HepG2 (cell line): ENCODE results near the gene B9D2. TPM values are rescaled to one million over a fixed set of nuclear protein-coding genes. Genes with fewer than 3 reads are reported as not detected.

Experiments used
- BRF2 ChIP-seq: sonication (generic); formaldehyde crosslinking; IDR thresholded peaks from 2 replicates; pipeline ENCODE4 v1.8.1; 2022; ENCODE audit warnings: mild to moderate bottlenecking, missing genetic modification reagents
- CHD2 ChIP-seq: IDR thresholded peaks from 2 replicates; pipeline ENCODE4 v1.6.1; 2011; ENCODE audit warnings: low read depth, low read length, improper control_type of control experiment
- EP300 ChIP-seq, 3 experiments: sonication (generic) in 1 of 3; formaldehyde crosslinking in 1 of 3; IDR thresholded peaks; 2 replicates each; pipeline versions ENCODE4 v1.5.1 to v1.6.1; 2011 to 2020; ENCODE audit warnings: low read depth in 2 of 3, low read length in 2 of 3, borderline replicate concordance in 1 of 3, improper control_type of control experiment in 1 of 3, mild to moderate bottlenecking in 1 of 3, missing genetic modification reagents in 1 of 3, moderate library complexity in 1 of 3
- HOXA3 ChIP-seq: sonication (generic); formaldehyde crosslinking; IDR thresholded peaks from 2 replicates; pipeline ENCODE4 v1.5.0; 2020; ENCODE audit warnings: missing genetic modification reagents
- JUND ChIP-seq: sonication (generic); formaldehyde crosslinking; IDR thresholded peaks from 2 replicates; pipeline ENCODE4 v1.8.0; 2022; ENCODE audit warnings: mild to moderate bottlenecking, missing genetic modification reagents
- KMT2B ChIP-seq: IDR thresholded peaks from 2 replicates; pipeline ENCODE4 v1.6.1; 2016; ENCODE audit warnings: missing genetic modification reagents, missing compliant biosample characterization
- LCORL ChIP-seq, 2 experiments: fragments of 450-650 bp in 1 of 2; sonication (generic) in 1 of 2; formaldehyde crosslinking in 1 of 2; IDR thresholded peaks; 2 replicates each; pipeline versions ENCODE4 v1.5.0 to v1.6.1; 2017 to 2020; ENCODE audit warnings: antibody characterized with exemption in 1 of 2, missing genetic modification reagents in 1 of 2
- MBD4 ChIP-seq: IDR thresholded peaks from 2 replicates; pipeline ENCODE4 v1.6.1; 2012; ENCODE audit warnings: low read length, inconsistent platforms, borderline replicate concordance
- MBNL3 ChIP-seq: fragments of 250-450 bp; sonication (Bioruptor Pico); conservative IDR thresholded peaks from 2 replicates; pipeline ENCODE4 v1.8.0; 2022; ENCODE audit warnings: mild to moderate bottlenecking, inconsistent platforms
- MYC ChIP-seq: sonication (generic); formaldehyde crosslinking; IDR thresholded peaks from 2 replicates; pipeline ENCODE4 v1.9.0; 2021; ENCODE audit warnings: missing genetic modification reagents, borderline replicate concordance
- PATZ1 ChIP-seq: sonication (generic); formaldehyde crosslinking; IDR thresholded peaks from 2 replicates; pipeline ENCODE4 v1.4.0; 2020; ENCODE audit warnings: missing genetic modification reagents
- RXRB ChIP-seq: IDR thresholded peaks from 2 replicates; pipeline ENCODE4 v1.6.1; 2016; ENCODE audit warnings: borderline replicate concordance, missing genetic modification reagents, missing compliant biosample characterization
- ZBTB7A ChIP-seq: sonication (generic); formaldehyde crosslinking; IDR thresholded peaks from 2 replicates; pipeline ENCODE4 v1.8.0; 2022; ENCODE audit warnings: mild to moderate bottlenecking, missing genetic modification reagents
- ZFP36 ChIP-seq: fragments of 150-350 bp; IDR thresholded peaks from 2 replicates; pipeline ENCODE4 v1.6.1; 2018; ENCODE audit warnings: borderline replicate concordance, low read length, low read depth; ENCODE audit not compliant: partially characterized antibody
- ZNF124 ChIP-seq: sonication (generic); formaldehyde crosslinking; IDR thresholded peaks from 2 replicates; pipeline ENCODE4 v1.4.0; 2020; ENCODE audit warnings: missing genetic modification reagents
- ZNF264 ChIP-seq: sonication (generic); formaldehyde crosslinking; IDR thresholded peaks from 2 replicates; pipeline ENCODE4 v1.4.0; 2020; ENCODE audit warnings: missing genetic modification reagents
- ZNF441 ChIP-seq: sonication (generic); formaldehyde crosslinking; IDR thresholded peaks from 2 replicates; pipeline ENCODE4 v1.7.0; 2021; ENCODE audit warnings: missing genetic modification reagents, borderline replicate concordance
- ZNF468 ChIP-seq: sonication (generic); formaldehyde crosslinking; IDR thresholded peaks from 2 replicates; pipeline ENCODE4 v1.8.0; 2022; ENCODE audit warnings: mild to moderate bottlenecking, moderate library complexity, missing genetic modification reagents
- ZNF510 ChIP-seq: sonication (generic); formaldehyde crosslinking; IDR thresholded peaks from 2 replicates; pipeline ENCODE4 v1.4.0; 2020; ENCODE audit warnings: low read depth, mild to moderate bottlenecking, missing genetic modification reagents
- ZNF552 ChIP-seq: sonication (generic); formaldehyde crosslinking; IDR thresholded peaks from 2 replicates; pipeline ENCODE4 v1.9.0; 2022; ENCODE audit warnings: missing genetic modification reagents, mild to moderate bottlenecking, borderline replicate concordance
- ZNF580 ChIP-seq: IDR thresholded peaks from 2 replicates; pipeline ENCODE4 v1.6.1; 2016; ENCODE audit warnings: low read depth, borderline replicate concordance
- ZNF691 ChIP-seq: sonication (generic); formaldehyde crosslinking; IDR thresholded peaks from 2 replicates; pipeline ENCODE4 v1.4.0; 2020; ENCODE audit warnings: missing genetic modification reagents, low read depth, mild to moderate bottlenecking, borderline replicate concordance
- ZNF788 ChIP-seq: sonication (generic); formaldehyde crosslinking; IDR thresholded peaks from 2 replicates; pipeline ENCODE4 v1.5.0; 2020; ENCODE audit warnings: mild to moderate bottlenecking, missing genetic modification reagents, borderline replicate concordance
- polyA plus RNA-seq, 8 experiments: library from polyadenylated mRNA; depleted of rRNA in 3 of 8; stranded (reverse) in 7 of 8; unstranded in 1 of 8; fragments of >200 nt; fragmentation: Illumina TruSeq in 4 of 8; extraction: Trizol in 4 of 8; gene quantifications; 2 replicates each; pipeline versions ENCODE4 v1.2.1 to v1.2.3, GENCODE V29; 2011 to 2016; ENCODE audit warnings: low read depth in 4 of 8, missing spikeins in 1 of 8, mixed read lengths in 1 of 8; ENCODE audit not compliant: insufficient read depth in 1 of 8
- total RNA-seq, 5 experiments: library from RNA; depleted of rRNA; stranded (reverse); fragments of >200 nt; fragmentation: Illumina TruSeq; extraction: Trizol; gene quantifications; 2 replicates each; pipeline ENCODE4 v1.2.3, GENCODE V29; 2016; ENCODE audit warnings: low read depth in 1 of 5

The B9D2 gene
- total and polyA plus RNA-seq, 2 of the 13 experiments (the other 11 are each of a cell fraction or from before 2014, with no cell fraction given) = 3.1 to 4.4 TPM

- TF ChIP-seq ZNF441 (CRISPR knock-in tag) = no peak
- no peak for TF ChIP-seq ZFP36
- no peak for TF ChIP-seq ZNF552 (CRISPR knock-in tag)
- TF ChIP-seq JUND (CRISPR knock-in tag) = no peak
- no peak for TF ChIP-seq ZNF264
- TF ChIP-seq BRF2 (CRISPR knock-in tag) = no peak
- TF ChIP-seq CHD2 = no peak; the same call in 1 of the 2 replicates
- TF ChIP-seq ZNF468 = no peak
- no peak for TF ChIP-seq MBNL3 (CRISPR knock-in tag)
- peak; percentile 64 for TF ChIP-seq KMT2B (CRISPR knock-in tag)
- TF ChIP-seq PATZ1 (CRISPR knock-in tag) = no peak
- no peak for TF ChIP-seq ZNF691
- TF ChIP-seq LCORL (IDR thresholded peaks at IDR 0.05) = no peak
- TF ChIP-seq LCORL (CRISPR knock-in tag; IDR thresholded peaks at IDR 0.05) = no peak; the same call in 1 of the 2 replicates
- peak; percentile 35; the same call in 1 of the 2 replicates for TF ChIP-seq ZNF124 (CRISPR knock-in tag)
- TF ChIP-seq HOXA3 (CRISPR knock-in tag) = peak; percentile 100
- no peak for TF ChIP-seq ZNF788 (CRISPR knock-in tag)
- TF ChIP-seq MYC = peak; percentile 39; the same call in 1 of the 2 replicates
- TF ChIP-seq ZBTB7A (CRISPR knock-in tag) = no peak
- peak in 1 of 2 experiments; percentile 42; a peak in 1 of 4 replicates for TF ChIP-seq EP300 (IDR thresholded peaks at IDR 0.05; ENCODE audit: low read depth in 2 of 2, low read length in 2 of 2)
- TF ChIP-seq EP300 (CRISPR knock-in tag; IDR thresholded peaks at IDR 0.05; ENCODE audit: borderline replicate concordance) = no peak
- no peak for TF ChIP-seq RXRB (CRISPR knock-in tag)
- no peak for TF ChIP-seq ZNF510
- no peak for TF ChIP-seq MBD4
- peak; percentile 47; the same call in 1 of the 2 replicates for TF ChIP-seq ZNF580 (CRISPR knock-in tag)
These were observed at the start of gene B9D2 (continued) for GRCh38 chr19:41363753-41364523.
